HG02571 (cell line): ENCODE data around the gene FAM25A.

Source experiments
- ATAC-seq: cut with Tn5 transposase; IDR thresholded peaks from one replicate; pipeline ENCODE4 v1.9.1; 2021; ENCODE audit warnings: mild to moderate bottlenecking, moderate library complexity; ENCODE audit not compliant: unreplicated experiment

FAM25A gene

DNA sequence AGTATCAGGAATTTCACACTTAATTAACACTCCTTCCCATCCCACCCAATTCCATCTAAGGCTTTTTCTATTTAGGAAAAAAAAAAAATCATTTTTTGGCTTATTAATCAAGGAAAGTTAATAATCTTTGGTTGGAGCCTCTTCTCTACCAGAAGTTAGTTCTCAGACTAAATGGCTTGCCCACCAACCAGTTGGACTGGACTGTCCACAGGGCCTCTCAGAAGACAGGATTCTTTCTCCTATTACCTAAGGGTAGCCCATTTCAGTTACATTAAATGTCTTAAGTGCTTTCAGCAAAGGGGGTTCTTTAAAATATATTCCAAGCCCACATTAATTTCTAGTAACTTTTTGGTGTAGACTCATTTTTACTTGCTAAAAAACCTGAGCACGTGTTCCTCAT lies 39.3 kb downstream of the FAM25A start:
- no peak for ATAC-seq

DNA sequence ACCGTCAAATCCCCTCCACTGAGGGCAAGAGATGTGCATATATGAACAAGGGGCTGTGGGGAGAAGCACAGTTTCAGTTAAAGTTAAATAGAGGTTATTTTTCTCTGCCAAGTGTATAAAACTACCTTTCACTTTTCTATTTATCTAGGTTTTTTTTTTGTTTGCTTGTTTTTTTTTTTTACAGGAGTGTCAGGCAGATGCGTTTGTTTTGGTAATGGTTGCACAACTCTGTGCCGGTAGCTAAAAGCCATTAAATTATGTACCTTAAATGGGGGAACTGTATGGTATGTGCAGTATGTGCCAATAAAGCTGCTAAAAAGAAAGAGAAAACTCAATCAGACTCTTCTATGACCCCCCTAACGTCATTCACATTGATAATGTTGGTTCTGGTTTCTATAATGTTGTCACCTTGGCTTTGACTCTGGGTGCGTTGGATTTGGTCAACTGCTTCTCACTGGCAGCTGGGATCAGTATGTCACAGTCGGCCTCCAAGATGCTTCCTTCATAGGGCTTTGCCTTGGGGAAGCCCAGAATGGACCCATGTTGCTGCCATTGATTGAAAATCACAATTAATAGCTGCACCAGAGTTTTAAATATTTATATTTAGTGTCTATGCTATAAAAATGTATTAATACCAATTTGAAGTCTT lies 40.3 kb downstream of the FAM25A start:
- ATAC-seq: no peak

DNA sequence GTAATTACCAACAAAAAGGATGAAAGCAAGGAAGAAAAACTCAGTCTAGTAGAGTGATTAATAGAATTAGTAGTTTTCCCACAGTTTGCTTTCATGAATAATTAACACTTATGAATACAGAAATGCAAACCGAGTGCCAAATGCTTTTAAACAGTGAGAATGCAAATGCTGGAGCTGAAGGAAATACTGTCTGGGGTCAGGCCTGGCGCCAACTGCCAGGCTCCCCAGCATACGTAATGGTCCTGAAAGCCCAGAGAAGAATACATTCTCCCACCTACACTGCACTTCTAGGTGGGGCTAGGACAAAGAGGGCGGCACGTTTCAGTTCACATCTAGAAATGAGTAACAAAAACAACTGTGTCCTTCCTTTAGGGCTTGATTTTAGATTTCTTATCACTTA lies 44.6 kb downstream of the FAM25A start:
- ATAC-seq: no peak

DNA sequence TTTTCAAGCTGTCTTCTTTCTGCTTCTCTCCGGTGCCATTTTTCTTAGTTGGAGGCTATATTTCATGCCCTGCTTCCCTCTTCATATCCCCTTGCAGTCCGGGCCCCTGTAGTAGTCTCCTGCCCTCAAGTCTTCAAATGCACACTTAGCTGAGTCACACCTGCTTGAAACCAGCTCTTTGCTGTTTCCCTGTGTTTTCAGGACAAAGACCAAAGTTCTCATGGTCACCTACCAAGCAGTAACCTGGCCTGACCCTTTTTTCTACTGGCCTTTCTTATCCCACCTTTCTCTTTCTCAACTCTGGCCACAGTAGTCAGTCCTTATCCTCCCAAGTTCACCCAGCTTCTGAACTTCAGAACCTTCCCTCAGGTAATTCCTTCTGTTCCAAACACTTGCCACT lies 46.1 kb downstream of the FAM25A start:
- no peak for ATAC-seq

DNA sequence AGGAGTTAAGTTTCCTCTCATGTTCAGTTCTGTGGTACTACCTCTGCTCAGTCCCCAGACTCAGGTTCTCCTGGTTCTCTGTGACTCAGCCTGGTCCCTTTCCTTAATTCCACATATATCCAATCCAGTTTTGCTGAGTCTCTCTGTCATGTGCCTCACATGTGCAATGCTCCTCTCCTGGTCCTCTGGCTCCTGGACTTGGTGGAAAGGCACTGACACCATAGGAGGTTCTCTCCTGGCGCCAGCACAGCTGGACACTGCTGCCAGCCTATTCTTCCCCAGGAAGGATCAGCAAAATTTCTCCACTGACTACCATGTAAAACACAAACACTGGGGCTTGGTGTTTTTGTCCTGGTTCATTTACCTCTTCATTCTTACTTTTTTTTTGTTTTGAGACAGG lies 46.8 kb downstream of the FAM25A start:
- no peak for ATAC-seq

DNA sequence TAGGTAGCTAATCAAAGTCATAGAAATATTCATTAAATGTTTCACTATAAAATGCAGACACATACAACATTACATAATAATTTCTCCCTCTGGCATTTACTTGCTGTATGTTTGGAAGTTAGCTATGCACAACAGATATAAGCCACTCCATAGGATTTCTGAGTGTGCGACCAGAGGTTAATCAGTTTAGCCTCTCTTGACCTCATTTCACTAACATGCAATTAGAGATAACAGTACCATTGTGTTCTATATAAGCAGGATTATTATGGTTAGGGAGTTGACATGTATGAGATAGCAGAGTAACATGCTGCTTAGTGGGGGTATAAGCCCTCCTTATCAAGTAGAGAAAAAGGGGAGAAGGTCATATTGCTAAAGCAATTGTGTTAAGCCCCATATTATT lies 48.2 kb downstream of the FAM25A start:
- ATAC-seq: no peak

DNA sequence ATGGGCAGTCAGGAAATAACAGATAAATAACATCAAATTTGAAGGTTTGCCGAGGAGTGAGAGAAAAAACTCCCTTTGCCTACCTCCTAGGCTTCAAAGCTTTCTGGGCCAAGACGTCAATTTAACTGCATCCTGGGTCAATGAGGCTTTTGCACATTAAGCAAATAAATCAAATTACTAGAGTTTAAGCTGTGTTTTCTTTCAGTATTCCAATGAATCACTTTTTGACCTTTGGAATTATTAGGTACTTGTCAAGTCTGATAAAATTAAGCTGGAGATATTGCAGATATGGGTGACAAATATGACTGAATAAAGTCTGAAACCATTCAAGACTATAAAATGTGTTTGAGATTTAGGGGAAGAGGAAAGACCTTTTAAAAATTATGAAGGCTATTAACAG lies 52.4 kb downstream of the FAM25A start:
- no peak for ATAC-seq
